Measurements from ENCODE around the gene OR2M4.
"Not testable (repeated sequence)": the region's sequence is repeated elsewhere in the genome, so short reads cannot be mapped to it uniquely, and the experiment has no call there.

Gene OR2M4

GRCh38 chr1:248231117-248231516 is at the start of gene OR2M4:
TSS of gene OR2M4 (plus strand) at chr1:248231417. CDS start at chr1:248238929, 7,512 bp downstream.
- no peak for DNase-seq (ENCODE audit: low read depth)

- no peak for DNase-seq (ENCODE audit: low read depth)
Measured at GRCh38 chr1:248183996-248184395, 47.2 kb upstream of the OR2M4 start.

- DNase-seq (ENCODE audit: low read depth): no peak
Measured at GRCh38 chr1:248187363-248187762, 43.9 kb upstream of the OR2M4 start.

GRCh38 chr1:248189026-248189425 is 42.2 kb upstream of the OR2M4 start:
- DNase-seq (ENCODE audit: low read depth): no peak

DNA sequence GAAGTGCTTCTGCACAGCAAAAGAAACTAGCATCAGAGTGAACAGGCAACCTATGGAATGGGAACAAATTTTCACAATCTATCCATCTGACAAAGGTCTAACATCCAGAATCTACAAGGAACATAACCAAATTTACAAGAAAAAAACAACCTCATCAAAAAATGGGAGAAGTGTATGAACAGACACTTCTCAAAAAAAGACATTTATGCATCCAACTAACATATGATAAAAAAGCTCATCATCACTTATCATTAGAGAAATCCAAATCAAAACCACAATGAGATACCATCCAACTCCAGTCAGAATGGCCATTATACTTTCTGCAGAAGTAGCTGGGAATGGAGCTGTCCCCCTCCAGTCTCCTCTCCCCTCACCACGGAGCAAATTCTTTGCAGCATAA is 37.1 kb upstream of the OR2M4 start:
- no peak for DNase-seq (ENCODE audit: low read depth)

DNA sequence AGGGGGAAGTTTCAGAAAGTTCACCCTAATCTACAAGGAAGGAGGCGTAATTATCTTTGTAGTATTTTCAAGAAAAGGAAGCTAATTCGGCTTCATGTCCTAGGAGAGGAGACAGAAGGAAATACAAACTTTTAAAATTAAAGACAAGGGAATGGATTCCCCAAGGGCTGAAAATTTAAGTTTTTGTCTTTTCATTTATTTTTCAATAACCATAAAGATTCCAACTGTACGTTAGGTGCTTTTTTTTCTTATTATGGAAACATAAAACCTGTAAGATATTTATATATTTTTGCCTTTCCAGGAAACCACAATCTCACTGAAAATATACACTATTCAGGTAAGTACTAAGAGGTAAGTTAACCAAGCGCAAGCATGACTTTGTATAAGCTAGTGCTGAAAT is 34.3 kb upstream of the OR2M4 start, which contains the start of gene OR2M3:
TSS of gene OR2M3 (plus strand) at position 301 of the 400 bp plus-strand sequence. CDS start 5,803 bp downstream, outside the sequence.
- DNase-seq (ENCODE audit: low read depth): no peak

GRCh38 chr1:248215880-248216279 is 15.3 kb upstream of the OR2M4 start:
- no peak for DNase-seq (ENCODE audit: low read depth)

- no peak for DNase-seq (ENCODE audit: low read depth)
Measured at GRCh38 chr1:248225537-248225936, 5.7 kb upstream of the OR2M4 start.

DNA sequence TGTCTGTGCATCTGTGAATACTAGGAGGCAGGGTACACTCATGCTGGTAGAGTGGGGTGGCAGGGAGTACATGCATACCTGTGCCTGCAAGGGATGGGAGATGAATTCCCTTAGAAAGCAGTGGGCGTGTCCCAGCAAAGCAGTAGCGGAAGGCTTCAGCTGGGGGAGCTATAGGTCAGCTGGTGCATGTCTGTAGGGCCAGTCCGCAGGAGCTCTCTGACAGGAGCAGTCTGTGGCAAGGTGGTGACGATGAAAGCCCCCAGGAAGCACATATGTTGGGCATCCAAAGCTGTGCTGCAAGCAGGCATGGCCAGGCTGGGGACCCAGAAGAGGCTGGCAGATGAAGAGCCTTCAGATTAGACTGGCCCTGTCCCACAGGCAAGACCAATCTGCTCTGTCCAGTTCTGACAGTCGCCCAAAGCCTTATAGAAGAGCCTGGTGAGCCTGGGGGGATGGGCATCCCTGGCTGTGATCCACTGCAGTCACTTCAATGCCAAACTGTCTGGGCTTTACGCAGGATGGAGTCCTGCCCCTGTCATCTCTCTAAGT is 1.8 kb upstream of the OR2M4 start:
- DNase-seq (ENCODE audit: low read depth): no peak

- no peak for DNase-seq (ENCODE audit: low read depth)
Measured at GRCh38 chr1:248239478-248239877, 8.3 kb downstream of the OR2M4 start.

- no peak for DNase-seq (ENCODE audit: low read depth)
Measured at GRCh38 chr1:248243204-248243603, 12.0 kb downstream of the OR2M4 start.

DNA sequence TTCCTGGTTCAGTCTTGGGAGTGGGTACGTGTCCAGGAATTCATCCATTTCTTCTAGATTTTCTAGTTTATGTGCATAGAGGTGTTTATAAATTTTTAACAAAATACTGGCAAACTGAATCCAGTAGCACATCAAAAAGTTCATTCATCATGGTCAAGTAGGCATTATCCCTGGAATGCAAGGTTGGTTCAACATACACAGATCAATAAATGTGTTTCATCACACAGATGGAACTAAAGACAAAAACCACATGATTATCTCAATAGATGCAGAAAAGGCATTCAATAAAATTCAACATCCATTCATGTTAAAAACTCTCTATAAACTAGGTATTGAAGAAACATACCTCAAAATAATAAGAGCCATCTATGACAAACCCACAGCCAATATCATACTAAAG is 28.1 kb downstream of the OR2M4 start:
- DNase-seq (ENCODE audit: low read depth): not testable (repeated sequence)

GRCh38 chr1:248268178-248268577 is 37.0 kb downstream of the OR2M4 start:
- DNase-seq (ENCODE audit: low read depth): no peak

GRCh38 chr1:248273225-248273624 is 42.0 kb downstream of the OR2M4 start:
- DNase-seq (ENCODE audit: low read depth): not testable (repeated sequence)

GRCh38 chr1:248277876-248278275 is 46.7 kb downstream of the OR2M4 start, which contains the start of gene OR2T33:
TSS of gene OR2T33 (minus strand) at chr1:248277976. CDS start at chr1:248273814, 4,162 bp downstream.
- DNase-seq (ENCODE audit: low read depth): no peak

DNA sequence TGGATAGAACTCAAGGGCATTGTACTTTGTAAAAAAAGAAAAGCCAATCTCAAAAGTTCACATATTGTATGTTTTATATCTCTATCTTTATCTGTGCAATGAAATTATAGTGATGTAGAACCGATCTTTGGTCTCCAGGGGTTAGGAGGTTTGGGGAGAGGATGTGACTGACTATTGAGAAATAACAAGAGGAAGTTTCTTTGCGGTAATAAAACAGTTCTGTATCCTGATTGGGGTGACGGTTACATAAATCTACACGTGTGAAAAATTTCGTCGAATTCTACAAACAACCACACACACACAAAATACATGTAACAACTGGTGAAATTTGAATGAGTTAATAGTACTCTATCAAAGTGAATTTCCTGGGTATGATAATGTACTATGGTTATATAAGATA is 57.2 kb downstream of the OR2M4 start:
- DNase-seq (ENCODE audit: low read depth): no peak

Measured in stimulated activated CD8-positive, alpha-beta memory T cell treated with anti-CD3 and anti-CD28 coated beads, Interleukin-15, amount 100 ng/mL, for 24 hours (primary cell).